Tibial nerve (tissue), 4 donors: ENCODE results near the gene SLC36A3. TPM values are rescaled to one million over a fixed set of nuclear protein-coding genes. Genes with fewer than 3 reads are reported as not detected.

Experiments
- DNase-seq, 2 donors: peaks; one replicate each; pipeline ENCODE4 v3.0.0-alpha.2; 2019; ENCODE audit warnings: low spot score in 2 of 2
- H3K27ac ChIP-seq, 4 donors: fragments of 200-600 bp; sonication (generic) in 3 of 4; one replicate each; pipeline ENCODE4 v1.5.1; 2017 to 2019; ENCODE audit warnings: mild to moderate bottlenecking in 1 of 4
- H3K27me3 ChIP-seq, 2 donors: fragments of 200-600 bp; sonication (generic) in 1 of 2; one replicate each; pipeline versions ENCODE4 v1.5.1 to v1.6.0; 2017 to 2019
- H3K36me3 ChIP-seq, 3 donors: fragments of 200-600 bp; sonication (generic); one replicate each; pipeline ENCODE4 v1.5.1; 2018 to 2019
- H3K4me1 ChIP-seq, 4 donors: fragments of 200-600 bp; sonication (generic) in 3 of 4; one replicate each; pipeline ENCODE4 v1.5.1; 2017 to 2019
- H3K4me3 ChIP-seq, 4 donors: fragments of 200-600 bp; sonication (generic) in 3 of 4; one replicate each; pipeline ENCODE4 v1.5.1; 2017 to 2019; ENCODE audit warnings: mild to moderate bottlenecking in 1 of 4, moderate library complexity in 1 of 4
- H3K9me3 ChIP-seq, 4 donors: fragments of 200-600 bp; sonication (generic) in 3 of 4; one replicate each; pipeline ENCODE4 v1.5.1; 2017 to 2019
- EP300 ChIP-seq, 2 donors: sonication (generic); formaldehyde crosslinking; IDR thresholded peaks; one replicate each; pipeline ENCODE4 v1.6.1; 2017; ENCODE audit warnings: antibody characterized with exemption in 2 of 2, mild to moderate bottlenecking in 1 of 2
- POLR2A ChIP-seq, 2 donors: fragments of 450-650 bp; IDR thresholded peaks; one replicate each; pipeline ENCODE4 v1.6.1; 2017; ENCODE audit warnings: antibody characterized with exemption in 2 of 2, mild to moderate bottlenecking in 2 of 2, moderate library complexity in 2 of 2
- WGBS, 2 donors: methylation state at CpG; one replicate each; pipeline ENCODE4 v1.1.5; 2018; 5-methylcytosine and 5-hydroxymethylcytosine counted together
- total RNA-seq, 4 donors: library from RNA; depleted of rRNA; stranded (reverse); fragments of >200 nt; gene quantifications; one replicate each; pipeline ENCODE4 v1.1.0, GENCODE V29; 2016
- TF ChIP-seq, protein P1 (sequence below), 5 experiments: fragments of 200-600 bp in 3 of 5; fragments of 450-650 bp in 2 of 5; sonication (generic) in 3 of 5; IDR thresholded peaks; one replicate each; pipeline ENCODE4 v1.5.1; 2016 to 2019; ENCODE audit warnings: antibody characterized with exemption in 5 of 5, mild to moderate bottlenecking in 3 of 5, moderate library complexity in 2 of 5

SLC36A3 gene
- total RNA-seq, 4 donors from 2014 or later, result not detected

- H3K4me1 ChIP-seq, result no peaks in the 10 kb centered on the region
- H3K4me3 ChIP-seq, result no peak overlapping the region
- DNase-seq, result peak in 1 of 2 donors; percentile 15
- TF ChIP-seq, protein P1, sequence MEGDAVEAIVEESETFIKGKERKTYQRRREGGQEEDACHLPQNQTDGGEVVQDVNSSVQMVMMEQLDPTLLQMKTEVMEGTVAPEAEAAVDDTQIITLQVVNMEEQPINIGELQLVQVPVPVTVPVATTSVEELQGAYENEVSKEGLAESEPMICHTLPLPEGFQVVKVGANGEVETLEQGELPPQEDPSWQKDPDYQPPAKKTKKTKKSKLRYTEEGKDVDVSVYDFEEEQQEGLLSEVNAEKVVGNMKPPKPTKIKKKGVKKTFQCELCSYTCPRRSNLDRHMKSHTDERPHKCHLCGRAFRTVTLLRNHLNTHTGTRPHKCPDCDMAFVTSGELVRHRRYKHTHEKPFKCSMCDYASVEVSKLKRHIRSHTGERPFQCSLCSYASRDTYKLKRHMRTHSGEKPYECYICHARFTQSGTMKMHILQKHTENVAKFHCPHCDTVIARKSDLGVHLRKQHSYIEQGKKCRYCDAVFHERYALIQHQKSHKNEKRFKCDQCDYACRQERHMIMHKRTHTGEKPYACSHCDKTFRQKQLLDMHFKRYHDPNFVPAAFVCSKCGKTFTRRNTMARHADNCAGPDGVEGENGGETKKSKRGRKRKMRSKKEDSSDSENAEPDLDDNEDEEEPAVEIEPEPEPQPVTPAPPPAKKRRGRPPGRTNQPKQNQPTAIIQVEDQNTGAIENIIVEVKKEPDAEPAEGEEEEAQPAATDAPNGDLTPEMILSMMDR (IDR thresholded peaks at IDR 0.05), result peak in 2 of 5 experiments; percentile 44 to 48
- TF ChIP-seq POLR2A (IDR thresholded peaks at IDR 0.05), result no peak
- no peaks in the 10 kb centered on the region for H3K27me3 ChIP-seq
- H3K9me3 ChIP-seq, result no peaks in the 10 kb centered on the region
- 52 to 87% methylated on average over 6 of the region's 6 CpGs for WGBS, 2 donors
- H3K27ac ChIP-seq, result no peak overlapping the region
- no peaks in the 10 kb centered on the region for H3K36me3 ChIP-seq
Observed at GRCh38 chr5:151298063-151298855, 5.3 kb downstream of the SLC36A3 start.

- Histone ChIP-seq H3K36me3 (no peaks in the 10 kb centered on the region), H3K27ac (no peak overlapping the region), H3K9me3 (no peaks in the 10 kb centered on the region), H3K4me1 (no peaks in the 10 kb centered on the region), H3K27me3 (no peaks in the 10 kb centered on the region), H3K4me3 (no peak overlapping the region)
- no peak for DNase-seq
- TF ChIP-seq, protein P1 (IDR thresholded peaks at IDR 0.05), result no peak
- TF ChIP-seq EP300 (IDR thresholded peaks at IDR 0.05), result no peak
- TF ChIP-seq POLR2A (IDR thresholded peaks at IDR 0.05), result no peak
- WGBS, 2 donors, result 68 to 72% methylated on average over 2 of the region's 2 CpGs
Observed at GRCh38 chr5:151296974-151297373, 6.6 kb downstream of the SLC36A3 start.

DNA sequence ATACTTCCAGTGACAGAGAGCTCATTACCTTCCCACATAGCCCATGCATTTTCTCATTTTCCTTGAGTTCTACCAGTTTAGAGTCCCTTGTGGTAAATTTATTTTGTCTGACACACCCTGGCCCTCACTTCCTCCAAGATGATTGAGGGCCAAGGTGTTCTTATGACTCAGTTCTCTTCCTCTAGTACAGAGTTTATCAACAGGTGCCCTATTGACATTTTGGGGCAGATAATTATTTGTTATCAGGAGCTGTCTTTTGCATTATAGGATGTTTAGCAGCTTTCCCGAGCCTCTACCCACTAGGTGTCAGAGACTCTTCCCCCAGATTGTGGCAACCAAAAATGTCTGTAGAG, 7.1 kb downstream of the SLC36A3 start:
- no peak overlapping the region for H3K4me3 ChIP-seq
- TF ChIP-seq, protein P1 (IDR thresholded peaks at IDR 0.05), result no peak
- no peak for TF ChIP-seq POLR2A (IDR thresholded peaks at IDR 0.05)
- no peak for TF ChIP-seq EP300 (IDR thresholded peaks at IDR 0.05)
- WGBS, 2 donors, result 84 to 92% methylated on average over 1 of the region's 1 CpG

DNA sequence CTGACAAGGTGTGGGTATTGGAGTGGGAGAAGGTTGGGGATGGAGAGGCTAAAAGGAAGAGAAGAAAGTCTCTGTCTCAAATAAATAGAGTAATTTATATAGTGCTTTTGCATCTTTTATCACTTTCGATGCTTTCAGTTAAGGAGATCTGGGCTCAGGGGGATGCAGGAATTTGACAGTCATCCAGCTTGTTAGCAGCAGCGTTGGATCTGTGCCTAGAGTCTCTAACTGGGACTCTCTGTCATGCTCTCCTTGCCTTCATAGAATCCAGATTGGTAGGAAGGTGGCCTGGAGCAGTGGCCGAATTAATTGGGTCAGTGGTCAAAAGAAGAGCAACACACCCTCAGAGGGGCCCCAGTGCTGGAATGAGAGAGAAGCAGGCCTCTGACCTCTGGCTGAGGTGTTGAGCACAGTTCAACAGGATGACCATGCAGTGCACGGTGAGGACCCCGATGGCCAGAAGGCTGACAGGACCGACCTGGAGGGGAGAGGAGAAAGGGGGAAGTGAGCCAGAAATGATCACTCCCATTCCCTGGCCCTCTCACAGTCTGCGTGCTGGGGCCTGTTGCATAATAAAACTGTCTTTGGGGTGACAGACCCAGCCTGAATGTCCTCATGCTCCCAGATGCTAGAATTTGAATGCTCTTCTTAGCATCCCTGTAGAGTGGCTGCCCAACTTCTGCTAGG, 7.6 kb downstream of the SLC36A3 start:
- 30 to 37% methylated on average over 7 of the region's 7 CpGs for WGBS, 2 donors
- Histone ChIP-seq H3K4me3 (no peak overlapping the region), H3K27ac (no peak overlapping the region), H3K4me1 (no peaks in the 10 kb centered on the region), H3K9me3 (peaks cover 0 to 3% (median 0%) of the 10 kb centered on the region in 4 donors), H3K27me3 (no peaks in the 10 kb centered on the region), H3K36me3 (no peaks in the 10 kb centered on the region)
- DNase-seq, result no peak
- no peak for TF ChIP-seq EP300 (IDR thresholded peaks at IDR 0.05)
- TF ChIP-seq, protein P1 (IDR thresholded peaks at IDR 0.05), result no peak

More for the DNA sequence above, 7.1 kb downstream of the SLC36A3 start:
- H3K27me3 ChIP-seq, result no peaks in the 10 kb centered on the region
- H3K9me3 ChIP-seq, result no peaks in the 10 kb centered on the region
- no peak overlapping the region for H3K27ac ChIP-seq
- DNase-seq, result no peak
- no peaks in the 10 kb centered on the region for H3K36me3 ChIP-seq
- no peaks in the 10 kb centered on the region for H3K4me1 ChIP-seq

DNA sequence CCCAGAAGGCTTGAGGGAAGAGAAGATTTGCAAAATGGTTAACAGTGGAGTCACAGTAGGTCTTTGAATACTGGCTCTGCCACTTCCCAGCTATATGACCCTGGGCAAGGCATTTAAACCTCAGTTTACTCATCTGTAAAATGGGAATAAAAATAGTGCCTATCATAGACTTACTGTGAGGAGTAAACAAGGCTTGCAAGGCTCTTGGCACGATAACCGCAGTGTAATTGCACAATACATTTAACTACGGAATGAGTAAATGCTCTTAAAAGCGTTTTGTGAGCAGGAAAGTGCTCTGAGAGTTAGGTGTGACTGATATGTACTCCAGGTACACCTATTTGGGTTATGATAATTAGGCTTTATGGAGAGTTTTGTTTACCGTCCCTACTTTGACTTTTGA, 8.4 kb downstream of the SLC36A3 start:
- no peaks in the 10 kb centered on the region for H3K36me3 ChIP-seq

More for the DNA sequence above, 8.4 kb downstream of the SLC36A3 start:
- TF ChIP-seq POLR2A (IDR thresholded peaks at IDR 0.05), result no peak
- no peak for DNase-seq
- H3K27ac ChIP-seq, result no peak overlapping the region
- H3K4me3 ChIP-seq, result no peak overlapping the region
- no peaks in the 10 kb centered on the region for H3K27me3 ChIP-seq
- H3K9me3 ChIP-seq, result peaks cover 0 to 3% (median 0%) of the 10 kb centered on the region in 4 donors
- WGBS, 2 donors, result 72 to 74% methylated on average over 5 of the region's 5 CpGs
- H3K4me1 ChIP-seq, result no peaks in the 10 kb centered on the region
